Testis (tissue), 2 donors: ENCODE data around the gene TCF20.

ENCODE experiments used
- POLR2A ChIP-seq: fragments of 450-650 bp; IDR thresholded peaks from one replicate; pipeline ENCODE4 v1.6.1; 2017; ENCODE audit warnings: antibody characterized with exemption, mild to moderate bottlenecking, moderate library complexity
- TF ChIP-seq, protein P1 (sequence below), 3 experiments: fragments of 450-650 bp in 2 of 3; fragments of 200-600 bp in 1 of 3; sonication (generic) in 1 of 3; IDR thresholded peaks; one replicate each; pipeline ENCODE4 v1.5.1; 2016 to 2019; ENCODE audit warnings: antibody characterized with exemption in 3 of 3, mild to moderate bottlenecking in 2 of 3, moderate library complexity in 1 of 3

DNA sequence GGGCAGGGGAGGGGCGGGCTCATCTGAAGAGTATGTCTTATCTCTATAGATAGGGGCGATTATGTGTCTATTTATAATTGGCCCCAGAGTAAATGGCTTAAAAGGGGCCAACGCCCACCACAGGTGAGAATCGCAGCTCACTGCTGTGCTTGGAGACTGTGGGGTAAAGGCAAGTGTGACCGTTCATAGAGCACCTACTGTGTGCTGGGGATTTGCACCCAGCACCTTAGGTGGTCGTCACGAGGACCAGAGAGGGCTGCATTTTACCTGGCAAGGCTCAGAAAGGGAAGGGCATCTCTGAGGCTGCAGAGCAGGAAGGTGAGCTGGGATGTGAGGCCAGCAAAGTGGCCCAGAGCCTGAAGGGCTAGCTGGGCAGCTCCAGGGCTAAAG, 13.7 kb upstream of the TCF20 start:
- TF ChIP-seq, protein P1, sequence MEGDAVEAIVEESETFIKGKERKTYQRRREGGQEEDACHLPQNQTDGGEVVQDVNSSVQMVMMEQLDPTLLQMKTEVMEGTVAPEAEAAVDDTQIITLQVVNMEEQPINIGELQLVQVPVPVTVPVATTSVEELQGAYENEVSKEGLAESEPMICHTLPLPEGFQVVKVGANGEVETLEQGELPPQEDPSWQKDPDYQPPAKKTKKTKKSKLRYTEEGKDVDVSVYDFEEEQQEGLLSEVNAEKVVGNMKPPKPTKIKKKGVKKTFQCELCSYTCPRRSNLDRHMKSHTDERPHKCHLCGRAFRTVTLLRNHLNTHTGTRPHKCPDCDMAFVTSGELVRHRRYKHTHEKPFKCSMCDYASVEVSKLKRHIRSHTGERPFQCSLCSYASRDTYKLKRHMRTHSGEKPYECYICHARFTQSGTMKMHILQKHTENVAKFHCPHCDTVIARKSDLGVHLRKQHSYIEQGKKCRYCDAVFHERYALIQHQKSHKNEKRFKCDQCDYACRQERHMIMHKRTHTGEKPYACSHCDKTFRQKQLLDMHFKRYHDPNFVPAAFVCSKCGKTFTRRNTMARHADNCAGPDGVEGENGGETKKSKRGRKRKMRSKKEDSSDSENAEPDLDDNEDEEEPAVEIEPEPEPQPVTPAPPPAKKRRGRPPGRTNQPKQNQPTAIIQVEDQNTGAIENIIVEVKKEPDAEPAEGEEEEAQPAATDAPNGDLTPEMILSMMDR (IDR thresholded peaks at IDR 0.05) = no peak
- no peak for TF ChIP-seq POLR2A
